Neural crest cell (in vitro differentiated cells): Measurements from ENCODE around the gene SIN3A. TPM values are rescaled to one million over a fixed set of nuclear protein-coding genes. Genes with fewer than 3 reads are reported as not detected.

ENCODE experiments used
- DNase-seq: peaks from one replicate; pipeline ENCODE4 v3.0.0; 2021; ENCODE audit warnings: low read depth, mixed read lengths, low spot score
- H3K27ac Mint-ChIP-seq: one replicate; pipeline ENCODE4 v1.8.0; 2021; ENCODE audit warnings: mild to moderate bottlenecking, mixed read lengths; ENCODE audit not compliant: unreplicated experiment
- H3K27me3 Mint-ChIP-seq: 2 replicates; pipeline ENCODE4 v1.8.0; 2021; ENCODE audit warnings: low read depth, mild to moderate bottlenecking, mixed read lengths
- H3K36me3 Mint-ChIP-seq: 2 replicates; pipeline ENCODE4 v1.8.0; 2021; ENCODE audit warnings: low read depth, mild to moderate bottlenecking, mixed read lengths
- H3K4me1 Mint-ChIP-seq: 2 replicates; pipeline ENCODE4 v1.8.0; 2021; ENCODE audit warnings: mixed read lengths
- H3K4me3 Mint-ChIP-seq: one replicate; pipeline ENCODE4 v1.8.0; 2021; ENCODE audit warnings: mild to moderate bottlenecking, mixed read lengths
- H3K9me3 Mint-ChIP-seq: 2 replicates; pipeline ENCODE4 v1.8.0; 2021; ENCODE audit warnings: mixed read lengths
- total RNA-seq: library from RNA; stranded (reverse); gene quantifications from 2 replicates; pipeline ENCODE4 v1.2.1, GENCODE V29; 2021
- TF ChIP-seq, protein P1 (sequence below): fragments of 200-600 bp; sonication (generic); conservative IDR thresholded peaks from 2 replicates; pipeline ENCODE4 v1.5.0; 2021; ENCODE audit warnings: antibody characterized with exemption, mild to moderate bottlenecking

Gene SIN3A
- total RNA-seq, 1 donor from 2014 or later: 97.4 TPM

DNA sequence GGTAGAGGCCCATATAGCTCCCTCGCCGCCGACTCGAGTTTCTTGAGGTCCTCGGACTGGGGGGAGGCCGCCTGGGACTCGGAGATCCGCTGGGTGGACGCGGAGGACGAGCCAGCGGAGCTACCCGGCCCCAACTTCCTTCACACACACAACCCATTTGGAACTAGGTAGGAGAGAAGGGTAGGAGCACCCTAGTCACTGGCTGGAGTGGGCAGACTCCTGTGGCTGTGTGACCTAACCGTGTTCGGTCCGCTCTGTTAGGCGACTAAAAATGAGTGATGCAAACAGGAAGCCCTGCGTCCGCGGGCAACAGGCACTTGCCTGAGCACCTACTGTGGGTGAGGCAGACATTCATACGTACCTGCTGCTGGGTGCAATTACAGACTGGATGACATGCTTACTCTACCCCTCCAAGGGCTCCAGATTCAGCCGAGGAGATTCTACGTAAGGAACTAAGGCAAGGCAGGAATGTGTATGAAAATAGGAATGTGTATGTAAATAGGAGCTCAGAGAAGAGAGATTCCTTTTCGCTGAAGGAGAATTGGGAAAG lies 4.6 kb upstream of the SIN3A start:
- Mint-ChIP-seq H3K4me3 (peak overlapping the region; percentile 91), H3K4me1 (peaks cover 25% of the 10 kb centered on the region), H3K36me3 (no peaks in the 10 kb centered on the region), H3K27me3 (peaks cover 6% of the 10 kb centered on the region), H3K27ac (peak overlapping the region; percentile 76), H3K9me3 (no peaks in the 10 kb centered on the region)
- TF ChIP-seq, protein P1, sequence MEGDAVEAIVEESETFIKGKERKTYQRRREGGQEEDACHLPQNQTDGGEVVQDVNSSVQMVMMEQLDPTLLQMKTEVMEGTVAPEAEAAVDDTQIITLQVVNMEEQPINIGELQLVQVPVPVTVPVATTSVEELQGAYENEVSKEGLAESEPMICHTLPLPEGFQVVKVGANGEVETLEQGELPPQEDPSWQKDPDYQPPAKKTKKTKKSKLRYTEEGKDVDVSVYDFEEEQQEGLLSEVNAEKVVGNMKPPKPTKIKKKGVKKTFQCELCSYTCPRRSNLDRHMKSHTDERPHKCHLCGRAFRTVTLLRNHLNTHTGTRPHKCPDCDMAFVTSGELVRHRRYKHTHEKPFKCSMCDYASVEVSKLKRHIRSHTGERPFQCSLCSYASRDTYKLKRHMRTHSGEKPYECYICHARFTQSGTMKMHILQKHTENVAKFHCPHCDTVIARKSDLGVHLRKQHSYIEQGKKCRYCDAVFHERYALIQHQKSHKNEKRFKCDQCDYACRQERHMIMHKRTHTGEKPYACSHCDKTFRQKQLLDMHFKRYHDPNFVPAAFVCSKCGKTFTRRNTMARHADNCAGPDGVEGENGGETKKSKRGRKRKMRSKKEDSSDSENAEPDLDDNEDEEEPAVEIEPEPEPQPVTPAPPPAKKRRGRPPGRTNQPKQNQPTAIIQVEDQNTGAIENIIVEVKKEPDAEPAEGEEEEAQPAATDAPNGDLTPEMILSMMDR: no peak
- no peak for DNase-seq

DNA sequence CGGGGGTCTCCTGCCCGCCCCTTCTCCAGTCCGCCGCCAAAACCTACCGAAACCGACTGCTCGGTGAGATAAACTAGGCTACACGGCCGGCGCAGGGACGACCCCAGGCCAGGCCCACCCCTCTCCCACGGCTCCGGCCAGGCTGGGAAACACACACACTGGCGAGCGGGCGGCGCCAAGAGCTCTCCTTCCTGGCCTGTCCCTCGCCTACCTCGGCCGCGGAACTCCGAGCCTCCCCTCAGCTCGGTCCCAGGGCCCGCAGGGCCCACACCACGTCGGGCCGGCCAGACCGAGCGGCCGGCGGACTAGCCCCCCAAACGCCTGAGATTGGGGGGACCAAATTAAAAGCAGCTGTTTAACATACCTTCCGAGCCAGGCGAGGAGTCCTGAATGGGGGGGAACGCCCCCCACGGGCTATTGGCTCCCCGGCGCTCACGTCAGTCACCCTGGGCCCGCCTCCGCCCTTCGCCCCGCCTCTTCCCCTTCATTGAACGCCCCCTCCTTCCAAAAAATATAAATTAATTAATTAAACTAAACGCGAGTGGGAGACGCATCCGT lies 4.0 kb upstream of the SIN3A start:
- peaks cover 6% of the 10 kb centered on the region for H3K27me3 Mint-ChIP-seq
- H3K27ac Mint-ChIP-seq: peak overlapping the region; percentile 76
- no peaks in the 10 kb centered on the region for H3K36me3 Mint-ChIP-seq
- peaks cover 26% of the 10 kb centered on the region for H3K4me1 Mint-ChIP-seq
- no peaks in the 10 kb centered on the region for H3K9me3 Mint-ChIP-seq
- DNase-seq: peak; percentile 68
- H3K4me3 Mint-ChIP-seq: peak overlapping the region; percentile 91
- TF ChIP-seq, protein P1: no peak

DNA sequence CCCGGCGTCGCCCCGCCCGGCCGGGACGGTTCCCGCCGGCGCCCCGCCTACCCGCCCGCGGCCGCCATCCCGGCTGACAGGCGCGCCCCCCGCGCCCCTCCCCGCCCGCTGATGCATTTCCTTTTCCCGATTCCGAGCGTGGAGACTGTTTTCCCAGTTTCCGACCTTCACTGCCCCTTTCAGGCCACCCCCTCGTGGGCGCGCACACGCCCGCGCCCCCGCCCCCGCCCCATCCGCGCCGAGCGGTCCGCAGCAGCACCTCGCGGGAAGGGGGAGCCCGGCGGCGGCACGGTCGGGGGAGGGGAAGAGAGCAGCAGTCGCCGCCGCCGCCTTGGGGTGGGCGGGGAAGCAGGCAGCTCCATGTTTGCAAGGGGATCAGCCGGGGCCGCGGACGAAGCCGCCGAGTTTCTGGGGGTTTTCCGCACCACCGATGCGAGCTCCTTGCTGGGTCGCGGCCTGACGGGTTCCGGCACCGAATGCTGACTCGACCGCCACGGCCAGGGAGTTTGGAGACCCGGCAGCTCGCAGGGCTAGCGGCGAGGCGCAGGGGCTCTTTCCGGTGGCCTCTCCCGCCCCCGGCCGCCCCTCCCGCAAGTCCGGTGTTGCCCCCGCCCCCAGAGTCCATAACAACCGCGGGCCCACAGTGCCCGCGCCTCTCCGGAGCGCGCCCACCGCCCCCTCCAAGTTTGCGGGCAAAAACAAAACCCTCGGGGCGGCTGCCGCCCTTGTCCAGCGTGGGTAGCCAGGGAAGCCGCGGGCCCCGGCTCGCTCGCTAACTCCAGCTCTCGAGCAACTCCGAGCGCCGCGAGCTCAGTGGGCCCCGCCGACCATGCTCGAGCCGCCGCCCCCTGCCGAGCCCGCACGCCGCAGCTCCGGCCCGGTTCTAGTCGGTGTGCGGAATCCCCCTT lies 3.2 kb upstream of the SIN3A start:
- Mint-ChIP-seq H3K27ac (no peak overlapping the region), H3K36me3 (no peaks in the 10 kb centered on the region), H3K4me1 (peaks cover 33% of the 10 kb centered on the region), H3K27me3 (peaks cover 6% of the 10 kb centered on the region), H3K4me3 (peak overlapping the region; percentile 96), H3K9me3 (no peaks in the 10 kb centered on the region)
- DNase-seq: peak; percentile 50
- TF ChIP-seq, protein P1: no peak

DNA sequence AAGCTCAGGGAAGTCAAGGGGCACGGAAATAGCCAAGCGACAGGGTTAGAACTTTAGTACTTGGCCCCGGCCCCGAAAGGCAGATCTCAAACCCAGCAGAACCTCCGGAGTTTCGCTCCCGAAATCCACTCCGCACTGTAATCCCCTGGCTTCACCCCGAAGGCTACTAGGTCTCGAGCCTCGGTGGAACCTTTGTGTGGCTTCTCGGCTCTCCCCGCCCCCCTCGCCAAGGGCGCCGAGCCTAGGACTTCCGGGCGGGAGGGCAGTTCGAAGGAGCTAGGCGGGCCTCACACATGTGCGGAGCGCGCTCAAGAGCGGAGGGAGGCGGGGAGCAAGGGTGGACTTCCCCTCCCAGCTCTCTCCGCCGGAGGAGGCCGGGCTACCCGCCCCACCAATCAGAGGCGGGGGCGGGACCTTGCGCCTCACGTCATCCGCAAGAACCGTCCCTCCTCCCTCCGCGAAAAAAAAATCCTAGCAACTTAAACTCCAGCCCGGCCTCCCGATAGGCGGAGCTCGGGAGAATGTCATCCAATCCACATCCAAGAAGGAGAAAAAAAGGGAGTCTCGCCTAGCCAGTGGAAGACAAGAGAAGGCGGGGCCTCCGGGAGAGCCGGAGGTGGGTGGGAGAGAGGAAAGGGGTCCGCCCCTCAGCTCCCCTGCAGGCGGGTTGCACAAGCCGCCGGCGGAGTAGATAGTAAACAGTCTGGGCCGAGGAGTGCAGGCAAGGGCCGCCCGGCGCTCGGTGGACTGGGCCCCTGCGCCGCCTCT lies 2.4 kb upstream of the SIN3A start:
- H3K27ac Mint-ChIP-seq: peak overlapping the region; percentile 96

More for the DNA sequence above, 2.4 kb upstream of the SIN3A start:
- peak; percentile 92 for DNase-seq
- H3K4me3 Mint-ChIP-seq: peak overlapping the region; percentile 96
- no peaks in the 10 kb centered on the region for H3K9me3 Mint-ChIP-seq
- TF ChIP-seq, protein P1: no peak
- peaks cover 36% of the 10 kb centered on the region for H3K4me1 Mint-ChIP-seq
- no peaks in the 10 kb centered on the region for H3K36me3 Mint-ChIP-seq
- H3K27me3 Mint-ChIP-seq: peaks cover 6% of the 10 kb centered on the region
